ENCODE results near the gene MAGI2. TPM values are rescaled to one million over a fixed set of nuclear protein-coding genes. Genes with fewer than 3 reads are reported as not detected.

Gene MAGI2
- total and polyA plus RNA-seq, 2 of the 13 experiments (the other 11 are each of a cell fraction or from before 2014, with no cell fraction given): 1.5 to 3.8 TPM

DNA sequence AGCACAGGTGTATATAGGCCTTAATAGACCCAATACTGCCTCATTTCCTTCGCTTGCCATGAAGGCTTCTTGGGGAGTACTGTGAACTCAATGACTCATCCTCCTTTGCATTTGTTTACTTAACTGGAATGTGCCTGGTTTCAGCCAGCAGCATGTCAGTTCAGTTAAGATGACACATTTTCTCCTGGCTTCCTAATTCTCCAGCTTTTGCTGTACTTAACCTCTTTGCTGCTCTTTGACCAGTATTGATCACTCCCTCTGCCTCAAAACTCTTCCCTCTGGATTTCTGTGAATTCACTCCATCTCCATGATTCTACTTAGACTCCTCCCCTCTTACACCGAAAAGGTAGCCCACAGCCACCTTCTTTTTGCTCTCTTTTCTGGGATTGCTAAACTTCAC lies 135.7 kb downstream of the MAGI2 start (continued):
- no peak for TF ChIP-seq ZNF24 (IDR thresholded peaks at IDR 0.05)
- TF ChIP-seq PPARG (CRISPR knock-in tag; conservative IDR thresholded peaks at IDR 0.05): 0 out of 2 replicates have a peak, but pooled peaks have one; percentile 43
- peak; percentile 27; the same call in 1 of the 2 replicates for TF ChIP-seq CREB1 (IDR thresholded peaks at IDR 0.05)
- no peak for TF ChIP-seq CREB1 (CRISPR knock-in tag; IDR thresholded peaks at IDR 0.05)
- TF ChIP-seq, protein P1, sequence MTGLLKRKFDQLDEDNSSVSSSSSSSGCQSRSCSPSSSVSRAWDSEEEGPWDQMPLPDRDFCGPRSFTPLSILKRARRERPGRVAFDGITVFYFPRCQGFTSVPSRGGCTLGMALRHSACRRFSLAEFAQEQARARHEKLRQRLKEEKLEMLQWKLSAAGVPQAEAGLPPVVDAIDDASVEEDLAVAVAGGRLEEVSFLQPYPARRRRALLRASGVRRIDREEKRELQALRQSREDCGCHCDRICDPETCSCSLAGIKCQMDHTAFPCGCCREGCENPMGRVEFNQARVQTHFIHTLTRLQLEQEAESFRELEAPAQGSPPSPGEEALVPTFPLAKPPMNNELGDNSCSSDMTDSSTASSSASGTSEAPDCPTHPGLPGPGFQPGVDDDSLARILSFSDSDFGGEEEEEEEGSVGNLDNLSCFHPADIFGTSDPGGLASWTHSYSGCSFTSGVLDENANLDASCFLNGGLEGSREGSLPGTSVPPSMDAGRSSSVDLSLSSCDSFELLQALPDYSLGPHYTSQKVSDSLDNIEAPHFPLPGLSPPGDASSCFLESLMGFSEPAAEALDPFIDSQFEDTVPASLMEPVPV (CRISPR knock-in tag; IDR thresholded peaks at IDR 0.05): no peak
- TF ChIP-seq ATF4 (CRISPR knock-in tag; IDR thresholded peaks at IDR 0.05): no peak
- TF ChIP-seq ZNF382 (CRISPR knock-in tag; IDR thresholded peaks at IDR 0.05; ENCODE audit: borderline replicate concordance): no peak
- TF ChIP-seq ZNF615 (CRISPR knock-in tag; IDR thresholded peaks at IDR 0.05; ENCODE audit: borderline replicate concordance): no peak
- TF ChIP-seq THYN1 (CRISPR knock-in tag; IDR thresholded peaks at IDR 0.05; ENCODE audit: borderline replicate concordance, low read depth): no peak
- TF ChIP-seq ZBTB33 (CRISPR knock-in tag; IDR thresholded peaks at IDR 0.05): no peak
- TF ChIP-seq, protein P2, sequence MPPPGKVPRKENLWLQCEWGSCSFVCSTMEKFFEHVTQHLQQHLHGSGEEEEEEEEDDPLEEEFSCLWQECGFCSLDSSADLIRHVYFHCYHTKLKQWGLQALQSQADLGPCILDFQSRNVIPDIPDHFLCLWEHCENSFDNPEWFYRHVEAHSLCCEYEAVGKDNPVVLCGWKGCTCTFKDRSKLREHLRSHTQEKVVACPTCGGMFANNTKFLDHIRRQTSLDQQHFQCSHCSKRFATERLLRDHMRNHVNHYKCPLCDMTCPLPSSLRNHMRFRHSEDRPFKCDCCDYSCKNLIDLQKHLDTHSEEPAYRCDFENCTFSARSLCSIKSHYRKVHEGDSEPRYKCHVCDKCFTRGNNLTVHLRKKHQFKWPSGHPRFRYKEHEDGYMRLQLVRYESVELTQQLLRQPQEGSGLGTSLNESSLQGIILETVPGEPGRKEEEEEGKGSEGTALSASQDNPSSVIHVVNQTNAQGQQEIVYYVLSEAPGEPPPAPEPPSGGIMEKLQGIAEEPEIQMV (CRISPR knock-in tag; IDR thresholded peaks at IDR 0.05; ENCODE audit: low read depth): no peak
- TF ChIP-seq NFE2 (CRISPR knock-in tag; IDR thresholded peaks at IDR 0.05): no peak
- TF ChIP-seq ZNF891 (CRISPR knock-in tag; IDR thresholded peaks at IDR 0.05): no peak
- no peak for TF ChIP-seq ZNF10 (CRISPR knock-in tag; IDR thresholded peaks at IDR 0.05; ENCODE audit: borderline replicate concordance, low read depth)
- TF ChIP-seq FOXJ3 (CRISPR knock-in tag; IDR thresholded peaks at IDR 0.05; ENCODE audit: borderline replicate concordance): no peak
- no peak for TF ChIP-seq PAWR (CRISPR knock-in tag; IDR thresholded peaks at IDR 0.05; ENCODE audit: borderline replicate concordance)
- no peak for TF ChIP-seq ZBTB8A (CRISPR knock-in tag; IDR thresholded peaks at IDR 0.05; ENCODE audit: borderline replicate concordance, low read depth)
- TF ChIP-seq LBX2 (CRISPR knock-in tag; IDR thresholded peaks at IDR 0.05; ENCODE audit: borderline replicate concordance): no peak
- 0 out of 2 replicates have a peak, but pooled peaks have one; percentile 22 for TF ChIP-seq HNF4G (IDR thresholded peaks at IDR 0.05; ENCODE audit: borderline replicate concordance, low read depth, low read length)
- TF ChIP-seq HNF4G (CRISPR knock-in tag; IDR thresholded peaks at IDR 0.05; ENCODE audit: borderline replicate concordance, low read depth): no peak
- TF ChIP-seq ZBTB25 (CRISPR knock-in tag; IDR thresholded peaks at IDR 0.05): 0 out of 2 replicates have a peak, but pooled peaks have one; percentile 22
- no peak for TF ChIP-seq TBX3 (IDR thresholded peaks at IDR 0.05; ENCODE audit: borderline replicate concordance)
- no peak for TF ChIP-seq ARNT2 (CRISPR knock-in tag; IDR thresholded peaks at IDR 0.05; ENCODE audit: low read depth)
